Fibroblast of lung (primary cell): ENCODE measurements around the gene PLOD3.

Experiments used
- CTCF ChIP-seq, 2 donors: IDR thresholded peaks in 1 of 2; conservative IDR thresholded peaks in 1 of 2; 1 replicate in 1 of 2; 2 replicates in 1 of 2; pipeline ENCODE4 v1.5.1; 2011 to 2012; ENCODE audit warnings: low read length in 2 of 2, control low read depth in 1 of 2, inconsistent platforms in 1 of 2, low read depth in 1 of 2, mild to moderate bottlenecking in 1 of 2
- EZH2 ChIP-seq: IDR thresholded peaks from 2 replicates; pipeline ENCODE4 v1.5.1; 2012; ENCODE audit warnings: low read length, control low read depth, mild to moderate bottlenecking; ENCODE audit errors: missing control alignments

DNA sequence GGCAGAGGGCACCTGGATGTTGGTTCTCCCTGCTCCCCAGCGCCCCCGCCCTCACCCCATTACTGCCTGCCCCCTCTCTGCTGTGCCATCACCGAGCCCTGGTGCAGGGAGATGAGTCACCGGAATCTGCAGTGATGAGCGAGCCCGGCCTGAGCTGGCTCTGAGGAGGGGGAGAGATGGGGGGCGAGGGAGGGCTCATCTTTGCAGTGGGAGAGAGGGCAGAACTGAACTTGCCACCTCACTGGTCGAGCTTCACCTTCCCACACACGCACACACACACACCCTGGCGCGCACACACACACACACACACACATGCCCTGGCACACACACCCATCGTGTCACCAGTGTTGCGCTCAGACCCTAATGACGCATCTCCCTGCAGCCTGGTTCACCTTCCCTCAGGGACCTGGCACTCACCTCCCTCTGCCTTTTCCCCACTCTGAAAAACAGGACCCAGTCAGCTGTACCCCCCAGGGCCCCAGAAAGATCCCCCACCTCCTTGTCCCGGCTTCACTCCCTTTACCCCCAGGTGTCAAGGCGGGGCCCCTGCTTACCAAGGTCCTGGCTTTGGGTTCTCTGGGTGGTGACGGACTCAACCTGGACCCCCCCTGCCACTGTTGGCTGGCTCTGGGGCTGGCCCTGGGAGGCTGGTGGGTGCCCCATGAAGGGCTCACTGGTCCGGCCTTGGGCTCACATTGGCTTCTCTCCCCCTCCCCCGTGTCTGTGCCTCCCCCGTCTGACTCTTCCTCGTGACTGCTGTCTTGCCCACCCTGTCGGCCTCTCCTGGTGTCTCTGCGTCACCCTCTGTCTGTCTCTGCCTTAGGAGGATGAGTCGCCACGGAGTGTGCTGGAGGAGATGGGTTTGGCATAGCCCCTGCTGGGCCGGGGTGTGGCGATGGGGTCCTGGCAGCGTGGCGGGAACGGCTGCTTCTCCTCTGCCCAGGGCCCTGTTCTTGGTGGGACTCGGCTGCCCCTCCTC is 57.4 kb downstream of the PLOD3 start:
- TF ChIP-seq CTCF (conservative IDR thresholded peaks at IDR 0.05 in 1 of 2, IDR thresholded peaks at IDR 0.05 in 1 of 2; ENCODE audit: low read depth in 1 of 2, low read length in 2 of 2) (no peak), EZH2 (no peak)
